A549 (cell line): ENCODE measurements around the gene TMEM135. TPM values are rescaled to one million over a fixed set of nuclear protein-coding genes. Genes with fewer than 3 reads are reported as not detected.

Source experiments
- ATAC-seq, 2 experiments: fragments of 200-7000 bp in 1 of 2; fragments of >200 bp in 1 of 2; cut with Nextera tagmentation in 1 of 2; cut with Tn5 transposase in 1 of 2; 3 replicates each; pipeline versions ENCODE4 v1.8.0 to v1.9.1; 2018 to 2020; ENCODE audit warnings: mild to moderate bottlenecking in 1 of 2, moderate library complexity in 1 of 2
- CTCF ChIA-PET: fragments of 300-600 bp; sonication (Branson Sonifier 250); formaldehyde crosslinking; extraction: SDS; loops from one replicate; lab custom pipeline; 2021; ENCODE audit warnings: antibody characterized with exemption, inconsistent platforms; lab: Yijun Ruan, JAX
- POLR2A ChIA-PET: fragments of 350-600 bp; formaldehyde crosslinking; extraction: SDS; loops from one replicate; lab custom pipeline; 2021; ENCODE audit warnings: antibody characterized with exemption, inconsistent platforms; lab: Yijun Ruan, JAX
- DNase-seq, 2 experiments: peaks; one replicate each; pipeline versions ENCODE4 v3.0.0 to v3.0.0-alpha.2; 2011 to 2016; ENCODE audit warnings: low read depth in 1 of 2, low spot score in 1 of 2
- FAIRE-seq: peaks from 2 replicates; lab custom pipeline; 2011; peaks lifted over from hg19 to GRCh38; lab: Jason Lieb, UNC
- H3K27ac ChIP-seq, 2 experiments: fragments of >200 bp; sonication (Bioruptor Twin); formaldehyde crosslinking; 3 replicates each; pipeline ENCODE4 v1.5.1; 2016 to 2017
- H3K4me1 ChIP-seq: fragments of >200 bp; sonication (Bioruptor Twin); formaldehyde crosslinking; 3 replicates; pipeline ENCODE4 v1.6.1; 2016
- H3K4me2 ChIP-seq: fragments of >200 bp; sonication (Bioruptor Twin); formaldehyde crosslinking; 3 replicates; pipeline ENCODE4 v1.6.1; 2016
- H3K4me3 ChIP-seq: fragments of >200 bp; sonication (Bioruptor Twin); formaldehyde crosslinking; 3 replicates; pipeline ENCODE4 v1.5.1; 2016
- H3K9me3 ChIP-seq: fragments of >200 bp; sonication (Bioruptor Twin); formaldehyde crosslinking; 3 replicates; pipeline ENCODE4 v1.6.1; 2016
- CBX2 ChIP-seq: fragments of 200-600 bp; sonication (generic); IDR thresholded peaks from 2 replicates; pipeline ENCODE4 v1.6.1; 2016; ENCODE audit warnings: low read depth, mild to moderate bottlenecking, borderline replicate concordance
- MAFK ChIP-seq: fragments of 450-650 bp; IDR thresholded peaks from 2 replicates; pipeline ENCODE4 v1.6.1; 2014; ENCODE audit not compliant: partially characterized antibody
- MAZ ChIP-seq: fragments of 150-350 bp; IDR thresholded peaks from 2 replicates; pipeline ENCODE4 v1.6.1; 2014; ENCODE audit warnings: antibody characterized with exemption, low read depth, low read length, borderline replicate concordance
- WGBS: methylation state at CpG from one replicate; pipeline ENCODE4 v1.1.6; 2017; ENCODE audit errors: missing lambda C conversion rate; 5-methylcytosine and 5-hydroxymethylcytosine counted together
- polyA plus RNA-seq, 4 experiments: library from polyadenylated mRNA; depleted of rRNA in 3 of 4; stranded (reverse); fragments of >200 nt; fragmentation: RNase III in 1 of 4; extraction: RNeasy Plus Mini Kit Qiagen cat#74134 plus additional on column Dnase treatment in 1 of 4; gene quantifications; 2 replicates in 3 of 4; 3 replicates in 1 of 4; pipeline ENCODE4 v1.2.3, GENCODE V29; 2011 to 2017

The TMEM135 gene
- polyA plus RNA-seq, 2 of the 4 experiments (the other 2 are of a cell fraction): 18.4 to 18.5 TPM

DNA sequence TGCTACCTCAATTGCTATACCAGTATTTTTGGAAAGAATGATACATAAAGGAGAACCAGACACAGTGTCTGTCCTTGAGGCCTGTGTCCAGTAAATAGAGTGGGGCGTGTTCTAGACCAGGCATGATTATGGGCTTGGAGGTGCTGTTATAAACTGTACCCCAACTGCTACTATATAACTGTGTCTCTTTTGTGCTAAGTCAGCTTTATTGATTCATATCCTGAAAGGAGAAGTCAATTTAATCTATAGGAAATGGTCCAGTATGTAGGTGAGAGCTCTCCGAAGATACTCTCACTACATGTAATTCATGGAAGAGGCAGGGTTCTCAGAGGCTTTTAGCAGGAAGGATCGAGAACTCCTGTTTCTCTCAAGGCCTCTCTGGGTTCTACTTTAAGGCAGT, 334.3 kb downstream of the TMEM135 start:
- FAIRE-seq: no peak
- Histone ChIP-seq H3K9me3 (no peaks in the 10 kb centered on the region), H3K4me1 (no peaks in the 10 kb centered on the region), H3K27ac (no peak overlapping the region), H3K4me3 (no peak overlapping the region), H3K4me2 (no peak overlapping the region)
- WGBS: 16% methylated on average over 3 of the region's 3 CpGs
- TF ChIP-seq MAZ: no peak
- peak; percentile 87 for TF ChIP-seq MAFK
- TF ChIP-seq CBX2: no peak
- CTCF ChIA-PET: interaction anchor here (1.3 kb wide), 1 partner anchor 49 kb away, joined by 4 read pairs; no protein-coding TSS in a partner anchor
- no peak for ATAC-seq
- no peak for DNase-seq
- POLR2A ChIA-PET: no interaction called here

Other genes starting within 250 kb of the TMEM135 start
- 240 and 282 TPM in 2 replicates for gene PRSS23, start 237.4 kb upstream of the TMEM135 start, polyA plus RNA-seq (2011; rRNA removed)
- gene PRSS23, start 237.4 kb upstream of the TMEM135 start, polyA plus RNA-seq (2017; fragmentation: RNase III; extraction: RNeasy Plus Mini Kit Qiagen cat#74134 plus additional on column Dnase treatment): 199 to 247 TPM (median 217 TPM) in 3 replicates
- 0.90 and 1.3 TPM in 2 replicates for gene FZD4, start 82.5 kb upstream of the TMEM135 start, polyA plus RNA-seq (2011; rRNA removed)
- gene FZD4, start 82.5 kb upstream of the TMEM135 start, polyA plus RNA-seq (2017; fragmentation: RNase III; extraction: RNeasy Plus Mini Kit Qiagen cat#74134 plus additional on column Dnase treatment): 0.61 to 0.67 TPM (median 0.66 TPM) in 3 replicates